ENCODE data around the gene ATP13A5.

The ATP13A5 gene

GRCh38 chr3:193400304-193400703, 21.8 kb upstream of the ATP13A5 start:
- DNase-seq (ENCODE audit: low spot score), result no peak
- in situ Hi-C loops (cut with MboI; ENCODE audit: low pct_unique_long_range_greater_than_20kb, low sequenced_read_pairs, unreplicated experiment), result no loop called here
- TF ChIP-seq, protein P1, sequence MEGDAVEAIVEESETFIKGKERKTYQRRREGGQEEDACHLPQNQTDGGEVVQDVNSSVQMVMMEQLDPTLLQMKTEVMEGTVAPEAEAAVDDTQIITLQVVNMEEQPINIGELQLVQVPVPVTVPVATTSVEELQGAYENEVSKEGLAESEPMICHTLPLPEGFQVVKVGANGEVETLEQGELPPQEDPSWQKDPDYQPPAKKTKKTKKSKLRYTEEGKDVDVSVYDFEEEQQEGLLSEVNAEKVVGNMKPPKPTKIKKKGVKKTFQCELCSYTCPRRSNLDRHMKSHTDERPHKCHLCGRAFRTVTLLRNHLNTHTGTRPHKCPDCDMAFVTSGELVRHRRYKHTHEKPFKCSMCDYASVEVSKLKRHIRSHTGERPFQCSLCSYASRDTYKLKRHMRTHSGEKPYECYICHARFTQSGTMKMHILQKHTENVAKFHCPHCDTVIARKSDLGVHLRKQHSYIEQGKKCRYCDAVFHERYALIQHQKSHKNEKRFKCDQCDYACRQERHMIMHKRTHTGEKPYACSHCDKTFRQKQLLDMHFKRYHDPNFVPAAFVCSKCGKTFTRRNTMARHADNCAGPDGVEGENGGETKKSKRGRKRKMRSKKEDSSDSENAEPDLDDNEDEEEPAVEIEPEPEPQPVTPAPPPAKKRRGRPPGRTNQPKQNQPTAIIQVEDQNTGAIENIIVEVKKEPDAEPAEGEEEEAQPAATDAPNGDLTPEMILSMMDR (IDR thresholded peaks at IDR 0.05; ENCODE audit: extremely low read depth, insufficient read depth, missing control alignments), result no peak

GRCh38 chr3:193396451-193397244, 18.1 kb upstream of the ATP13A5 start:
- TF ChIP-seq, protein P1 (IDR thresholded peaks at IDR 0.05; ENCODE audit: extremely low read depth, insufficient read depth, missing control alignments), result no peak
- in situ Hi-C loops (cut with MboI; ENCODE audit: low pct_unique_long_range_greater_than_20kb, low sequenced_read_pairs, unreplicated experiment), result no loop called here
- no peak for DNase-seq (ENCODE audit: low spot score)

GRCh38 chr3:193391902-193392301, 13.3 kb upstream of the ATP13A5 start:
- TF ChIP-seq, protein P1 (IDR thresholded peaks at IDR 0.05; ENCODE audit: extremely low read depth, insufficient read depth, missing control alignments), result no peak
- in situ Hi-C loops (cut with MboI; ENCODE audit: low pct_unique_long_range_greater_than_20kb, low sequenced_read_pairs, unreplicated experiment), result no loop called here
- no peak for DNase-seq (ENCODE audit: low spot score)

DNA sequence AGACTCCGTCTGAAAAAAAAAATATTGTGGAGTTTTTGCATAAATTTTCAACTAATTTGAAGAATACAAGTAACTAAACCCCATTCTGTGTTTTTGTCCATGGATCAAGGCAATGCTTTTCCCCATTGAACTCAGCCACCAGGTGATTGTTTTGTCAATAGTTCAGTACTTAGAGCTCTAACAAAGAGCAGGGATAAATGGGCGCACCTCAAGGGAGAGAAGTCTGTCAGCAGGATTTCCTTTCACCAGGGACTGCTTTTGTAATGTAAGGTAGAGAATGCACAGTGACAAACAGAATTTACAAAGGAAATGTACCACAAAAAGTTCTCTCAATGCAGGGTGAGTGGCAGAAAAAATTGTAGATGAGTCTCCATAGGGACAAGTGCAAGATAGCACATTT, 10.8 kb upstream of the ATP13A5 start:
- TF ChIP-seq, protein P1 (IDR thresholded peaks at IDR 0.05; ENCODE audit: extremely low read depth, insufficient read depth, missing control alignments), result no peak
- in situ Hi-C loops (cut with MboI; ENCODE audit: low pct_unique_long_range_greater_than_20kb, low sequenced_read_pairs, unreplicated experiment), result no loop called here
- DNase-seq (ENCODE audit: low spot score), result no peak

DNA sequence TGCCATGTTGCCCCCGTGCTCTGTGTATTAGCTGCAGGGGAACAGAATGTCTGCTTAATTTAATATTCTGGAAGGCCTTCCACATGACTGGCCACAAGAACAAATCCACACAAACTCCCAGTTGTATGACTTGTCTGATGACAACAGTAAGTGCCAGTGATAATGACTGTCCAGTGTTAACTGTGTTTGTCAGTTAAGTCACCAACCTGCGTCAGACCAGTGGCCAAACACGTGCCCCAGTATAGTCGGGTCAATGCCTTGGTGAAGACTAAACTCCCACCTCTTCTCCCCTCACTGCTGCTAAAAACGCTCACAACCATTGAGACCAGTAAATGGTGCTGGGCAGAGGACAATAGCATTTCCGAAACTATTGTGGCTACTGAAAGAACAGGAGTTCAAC, 9.8 kb upstream of the ATP13A5 start:
- DNase-seq (ENCODE audit: low spot score), result no peak
- in situ Hi-C loops (cut with MboI; ENCODE audit: low pct_unique_long_range_greater_than_20kb, low sequenced_read_pairs, unreplicated experiment), result no loop called here
- TF ChIP-seq, protein P1 (IDR thresholded peaks at IDR 0.05; ENCODE audit: extremely low read depth, insufficient read depth, missing control alignments), result no peak

DNA sequence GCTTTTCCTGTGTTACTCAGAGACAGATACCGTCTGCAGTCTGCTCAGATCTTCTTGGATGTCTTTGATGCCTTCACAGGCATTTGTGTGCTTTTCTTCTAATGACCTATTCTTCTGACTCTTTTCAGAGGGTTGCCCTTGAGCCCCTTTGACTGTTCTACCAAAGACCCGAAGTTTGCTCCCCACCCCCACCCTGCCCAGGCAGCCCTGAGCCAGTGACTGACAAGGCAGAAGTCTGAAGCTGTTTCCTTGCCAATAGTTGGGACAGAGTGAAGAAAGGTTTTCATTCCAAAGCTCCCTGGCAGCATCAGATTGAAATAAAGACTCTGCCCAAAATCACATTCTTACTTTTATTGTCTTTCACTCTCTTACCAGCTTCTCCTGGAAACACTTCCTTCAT, 9.0 kb upstream of the ATP13A5 start:
- TF ChIP-seq, protein P1 (IDR thresholded peaks at IDR 0.05; ENCODE audit: extremely low read depth, insufficient read depth, missing control alignments), result no peak
- DNase-seq (ENCODE audit: low spot score), result no peak
- in situ Hi-C loops (cut with MboI; ENCODE audit: low pct_unique_long_range_greater_than_20kb, low sequenced_read_pairs, unreplicated experiment), result no loop called here
